Measurements from ENCODE around the gene FBLN1. TPM values are rescaled to one million over a fixed set of nuclear protein-coding genes. Genes with fewer than 3 reads are reported as not detected.

The FBLN1 gene
- total and polyA plus RNA-seq, 2 experiments from 2014 or later, result 137 to 304 TPM

DNA sequence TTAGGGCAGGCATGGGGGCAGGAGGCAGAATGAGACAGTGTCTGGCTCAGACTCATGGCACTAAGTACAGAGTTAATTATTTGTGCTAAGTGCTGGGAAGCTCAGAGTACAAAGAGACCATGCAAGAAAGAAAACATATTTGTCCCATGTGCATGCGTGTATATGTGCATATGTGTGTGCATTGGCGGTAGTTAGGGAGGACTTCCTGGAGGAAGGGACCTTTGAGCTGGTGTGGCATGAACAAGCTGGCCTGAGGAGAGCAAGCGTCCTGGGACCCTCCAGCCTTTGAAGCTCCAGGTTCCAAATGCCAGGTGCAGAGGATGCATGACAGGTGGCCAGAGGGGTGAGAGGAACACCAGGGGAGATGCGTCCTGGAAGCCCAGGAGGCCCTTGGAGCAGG is 6.1 kb downstream of the FBLN1 start:
- Histone ChIP-seq H3K79me2 (ENCODE audit: insufficient read depth) (peaks cover 82% of the 10 kb centered on the region), H3K4me3 (no peak overlapping the region), H3K4me1 (ENCODE audit: insufficient read depth) (peaks cover 58% of the 10 kb centered on the region)

DNA sequence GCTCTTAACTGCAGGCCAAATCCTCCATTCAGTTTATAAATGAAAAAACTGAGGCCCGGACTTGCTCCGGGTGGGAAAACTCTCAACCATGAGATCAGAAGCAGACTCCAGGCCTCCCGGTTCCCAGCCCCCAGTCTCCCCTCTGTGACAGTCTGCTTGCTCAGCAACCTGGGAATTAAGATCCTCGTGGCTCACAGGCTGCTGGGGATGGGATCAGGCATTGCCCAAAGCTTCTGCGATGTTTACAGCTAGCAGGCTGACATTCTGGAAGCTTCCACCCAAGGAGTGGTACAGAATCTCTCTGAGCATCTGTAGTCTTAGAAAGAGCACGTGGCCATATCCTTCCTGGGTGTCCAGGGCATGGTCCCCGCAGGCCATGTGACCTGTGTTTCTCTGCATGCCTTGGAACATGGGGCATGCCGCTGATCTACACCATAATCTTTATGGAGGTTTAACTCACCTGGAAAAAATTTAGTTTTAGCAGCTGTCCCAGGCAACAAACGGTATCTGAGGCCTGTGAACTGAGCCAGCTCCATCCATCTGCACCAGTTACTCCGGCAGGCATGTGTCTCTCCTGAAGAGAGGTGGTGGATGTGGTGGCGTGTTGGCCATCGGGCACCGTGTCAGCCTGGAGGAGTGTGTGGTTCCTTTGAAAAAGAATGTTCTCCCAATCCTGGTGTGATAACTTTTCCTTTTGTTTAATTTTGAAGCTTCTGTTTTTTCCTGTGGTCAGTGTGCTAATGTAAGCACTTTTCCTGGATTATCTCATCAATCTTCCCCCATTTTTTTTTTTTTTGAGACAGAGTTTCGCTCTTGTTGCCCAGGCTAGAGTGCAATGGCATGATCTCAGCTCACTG is 7.9 kb downstream of the FBLN1 start:
- no peaks in the 10 kb centered on the region for H3K36me3 ChIP-seq (ENCODE audit: low read depth)
- H3K79me2 ChIP-seq (ENCODE audit: insufficient read depth), result peaks cover 85% of the 10 kb centered on the region
- peak overlapping the region; percentile 20 for H3K4me2 ChIP-seq (ENCODE audit: unreplicated experiment)
- no peak overlapping the region for H3K4me3 ChIP-seq
- H3F3A ChIP-seq (ENCODE audit: insufficient read depth), result peaks cover 41% of the 10 kb centered on the region
- H3K4me1 ChIP-seq (ENCODE audit: insufficient read depth), result peaks cover 53% of the 10 kb centered on the region
- peak overlapping the region; percentile 83 for H3K27ac ChIP-seq
- H3K9ac ChIP-seq, result 0 out of 2 replicates have a peak overlapping the region, but pooled peaks have one; percentile 11
- H4K20me1 ChIP-seq (ENCODE audit: insufficient read depth), result no peaks in the 10 kb centered on the region
- 25 to 29% methylated on average over 14 of the region's 14 CpGs for WGBS, 2 experiments (ENCODE audit: low coverage in 1 of 2, low lambda C conversion rate in 2 of 2, missing lambda C conversion rate in 2 of 2)
- DNase-seq, result peak; percentile 44
- H2AFZ ChIP-seq, result peak overlapping the region; percentile 45
- no peaks in the 10 kb centered on the region for H3K27me3 ChIP-seq (replicated peaks; ENCODE audit: insufficient read depth)
- in situ Hi-C loops (cut with MboI), result no loop called here
- no peaks in the 10 kb centered on the region for H3K9me3 ChIP-seq (ENCODE audit: low read depth)
- no peaks in the 10 kb centered on the region for H3K9me2 ChIP-seq (ENCODE audit: insufficient read depth)
- TF ChIP-seq EZH2phosphoT487 (IDR thresholded peaks at IDR 0.05; ENCODE audit: insufficient read depth, low read depth) (no peak), EZH2 (IDR thresholded peaks at IDR 0.05; ENCODE audit: insufficient read depth, poor library complexity, severe bottlenecking) (no peak)

More for the DNA sequence above, 6.1 kb downstream of the FBLN1 start:
- no peak for TF ChIP-seq EZH2phosphoT487 (IDR thresholded peaks at IDR 0.05; ENCODE audit: insufficient read depth, low read depth)
- no peak for TF ChIP-seq EZH2 (IDR thresholded peaks at IDR 0.05; ENCODE audit: insufficient read depth, poor library complexity, severe bottlenecking)
- in situ Hi-C loops (cut with MboI), result no loop called here
- peaks cover 52% of the 10 kb centered on the region for H3F3A ChIP-seq (ENCODE audit: insufficient read depth)
- H3K9me3 ChIP-seq (ENCODE audit: low read depth), result no peaks in the 10 kb centered on the region
- no peak overlapping the region for H3K4me2 ChIP-seq (ENCODE audit: unreplicated experiment)
- H2AFZ ChIP-seq, result no peak overlapping the region
- no peaks in the 10 kb centered on the region for H4K20me1 ChIP-seq (ENCODE audit: insufficient read depth)
- no peaks in the 10 kb centered on the region for H3K36me3 ChIP-seq (ENCODE audit: low read depth)
- H3K27me3 ChIP-seq (replicated peaks; ENCODE audit: insufficient read depth), result no peaks in the 10 kb centered on the region
- DNase-seq, result no peak
- no peak overlapping the region for H3K27ac ChIP-seq
- no peak overlapping the region for H3K9ac ChIP-seq
- no peaks in the 10 kb centered on the region for H3K9me2 ChIP-seq (ENCODE audit: insufficient read depth)
- WGBS, 2 experiments (ENCODE audit: low coverage in 1 of 2, low lambda C conversion rate in 2 of 2, missing lambda C conversion rate in 2 of 2), result 62 to 65% methylated on average over 4 of the region's 4 CpGs

DNA sequence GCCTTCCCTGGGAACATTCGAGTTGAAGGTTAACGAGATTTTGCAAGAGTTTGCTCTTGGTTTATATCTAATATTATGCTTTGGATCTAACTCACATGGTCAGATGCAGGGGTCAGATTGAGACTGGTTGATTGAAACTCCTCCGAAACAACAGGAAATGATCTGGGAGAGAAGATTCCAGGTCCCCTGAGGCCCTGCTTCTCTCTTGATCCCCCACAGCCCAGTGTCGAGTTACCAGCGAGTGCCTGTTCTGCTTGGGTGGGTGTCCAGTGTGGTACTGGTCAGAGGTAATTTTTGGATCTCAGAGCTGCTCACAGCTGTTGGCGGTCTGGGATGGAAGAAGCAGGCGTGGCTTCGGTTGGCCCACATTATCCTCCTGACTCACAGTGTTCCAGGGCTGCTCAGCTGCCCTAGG is 9.2 kb downstream of the FBLN1 start:
- Histone ChIP-seq H3K9me3 (ENCODE audit: low read depth) (no peaks in the 10 kb centered on the region), H3K36me3 (ENCODE audit: low read depth) (no peaks in the 10 kb centered on the region), H3K9me2 (ENCODE audit: insufficient read depth) (no peaks in the 10 kb centered on the region), H3K4me2 (ENCODE audit: unreplicated experiment) (peak overlapping the region; percentile 49), H2AFZ (peak overlapping the region; percentile 39), H3K79me2 (ENCODE audit: insufficient read depth) (peaks cover 85% of the 10 kb centered on the region), H3K4me3 (peak overlapping the region; percentile 33; the same call in 1 of the 2 replicates), H4K20me1 (ENCODE audit: insufficient read depth) (no peaks in the 10 kb centered on the region), H3K27ac (peak overlapping the region; percentile 83), H3K9ac (peak overlapping the region; percentile 58), H3K27me3 (replicated peaks; ENCODE audit: insufficient read depth) (no peaks in the 10 kb centered on the region), H3K4me1 (ENCODE audit: insufficient read depth) (peaks cover 55% of the 10 kb centered on the region), H3F3A (ENCODE audit: insufficient read depth) (peaks cover 41% of the 10 kb centered on the region)
- WGBS, 2 experiments (ENCODE audit: low coverage in 1 of 2, low lambda C conversion rate in 2 of 2, missing lambda C conversion rate in 2 of 2), result 2% methylated on average over 8 of the region's 8 CpGs
- DNase-seq, result peak; percentile 95
- TF ChIP-seq EZH2phosphoT487 (IDR thresholded peaks at IDR 0.05; ENCODE audit: insufficient read depth, low read depth), result no peak
- TF ChIP-seq EZH2 (IDR thresholded peaks at IDR 0.05; ENCODE audit: insufficient read depth, poor library complexity, severe bottlenecking), result no peak
- in situ Hi-C loops (cut with MboI), result no loop called here

DNA sequence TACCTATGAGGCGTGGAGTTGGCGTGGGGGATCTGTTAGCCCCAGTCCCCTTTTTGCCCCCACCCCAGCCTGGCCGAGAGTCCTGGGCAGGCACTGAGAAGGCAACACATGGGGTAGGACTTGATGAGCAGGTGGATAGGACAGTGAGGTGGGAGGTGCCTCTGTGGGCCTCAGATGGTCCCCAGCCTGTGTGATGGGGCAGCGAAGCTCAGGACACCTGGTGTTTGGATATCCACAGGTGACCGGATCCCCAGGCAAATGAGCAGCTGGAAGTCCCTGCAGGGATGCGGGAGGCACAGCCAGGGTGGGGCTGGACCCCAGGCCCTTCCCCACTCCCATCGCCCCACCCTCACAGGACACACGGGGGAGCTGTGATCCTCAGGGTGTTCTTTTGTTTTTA is 9.7 kb downstream of the FBLN1 start:
- H2AFZ ChIP-seq, result no peak overlapping the region; the same call in 1 of the 2 replicates
- H3K9me2 ChIP-seq (ENCODE audit: insufficient read depth), result no peaks in the 10 kb centered on the region
- no peaks in the 10 kb centered on the region for H3K36me3 ChIP-seq (ENCODE audit: low read depth)
- H3K4me1 ChIP-seq (ENCODE audit: insufficient read depth), result peaks cover 57% of the 10 kb centered on the region
- WGBS, 2 experiments (ENCODE audit: low coverage in 1 of 2, low lambda C conversion rate in 2 of 2, missing lambda C conversion rate in 2 of 2), result 37 to 50% methylated on average over 8 of the region's 8 CpGs
- peaks cover 45% of the 10 kb centered on the region for H3F3A ChIP-seq (ENCODE audit: insufficient read depth)
- H3K27ac ChIP-seq, result peak overlapping the region; percentile 83
- H3K4me3 ChIP-seq, result no peak overlapping the region
- DNase-seq, result no peak
- H3K27me3 ChIP-seq (replicated peaks; ENCODE audit: insufficient read depth), result no peaks in the 10 kb centered on the region
- peak overlapping the region; percentile 37 for H3K4me2 ChIP-seq (ENCODE audit: unreplicated experiment)
- peak overlapping the region; percentile 58 for H3K9ac ChIP-seq
- no peaks in the 10 kb centered on the region for H4K20me1 ChIP-seq (ENCODE audit: insufficient read depth)
- peaks cover 80% of the 10 kb centered on the region for H3K79me2 ChIP-seq (ENCODE audit: insufficient read depth)
- TF ChIP-seq EZH2 (IDR thresholded peaks at IDR 0.05; ENCODE audit: insufficient read depth, poor library complexity, severe bottlenecking), result no peak
- no peak for TF ChIP-seq EZH2phosphoT487 (IDR thresholded peaks at IDR 0.05; ENCODE audit: insufficient read depth, low read depth)
- H3K9me3 ChIP-seq (ENCODE audit: low read depth), result no peaks in the 10 kb centered on the region
- in situ Hi-C loops (cut with MboI), result no loop called here

Measured in GM23248 (cell line).